BJ (cell line): ENCODE data around the gene CWF19L2. TPM values are rescaled to one million over a fixed set of nuclear protein-coding genes. Genes with fewer than 3 reads are reported as not detected.
"Not testable (repeated sequence)": the region's sequence is repeated elsewhere in the genome, so short reads cannot be mapped to it uniquely, and the experiment has no call there.

ENCODE experiments used
- CTCF ChIA-PET: fragments of 350-600 bp; formaldehyde crosslinking; extraction: SDS; loops from one replicate; lab custom pipeline; 2021; ENCODE audit warnings: antibody characterized with exemption, inconsistent platforms; lab: Yijun Ruan, JAX
- POLR2A ChIA-PET: fragments of 300-600 bp; sonication (Branson Sonifier 250); formaldehyde crosslinking; extraction: SDS; loops from one replicate; lab custom pipeline; 2021; ENCODE audit warnings: antibody characterized with exemption; lab: Charles Lee
- DNase-seq: peaks from one replicate; pipeline ENCODE4 v3.0.0-alpha.2; 2011; ENCODE audit warnings: low read depth
- H3K27me3 ChIP-seq: 2 replicates; pipeline ENCODE4 v1.6.0; 2011; ENCODE audit warnings: low read length; ENCODE audit not compliant: control insufficient read depth, insufficient read depth
- H3K36me3 ChIP-seq: 2 replicates; pipeline ENCODE4 v1.5.1; 2011; ENCODE audit warnings: low read length; ENCODE audit not compliant: control insufficient read depth, insufficient read depth
- H3K4me3 ChIP-seq: 2 replicates; pipeline ENCODE4 v1.5.1; 2011; ENCODE audit warnings: low read depth, mild to moderate bottlenecking, control low read depth, low read length
- CTCF ChIP-seq: IDR thresholded peaks from 2 replicates; pipeline ENCODE4 v1.5.1; 2011; ENCODE audit warnings: low read depth, mild to moderate bottlenecking, control low read depth, inconsistent platforms, low read length, moderate library complexity; ENCODE audit not compliant: insufficient read depth
- polyA plus RNA-seq: library from polyadenylated mRNA; depleted of rRNA; stranded (reverse); fragments of >200 nt; gene quantifications from 2 replicates; pipeline ENCODE4 v1.2.3, GENCODE V29; 2011

CWF19L2 gene
- polyA plus RNA-seq, 1 experiment, result 1.2 TPM

- no peak for TF ChIP-seq CTCF
- Histone ChIP-seq H3K27me3 (no peaks in the 10 kb centered on the region), H3K4me3 (no peak overlapping the region), H3K36me3 (no peaks in the 10 kb centered on the region)
- CTCF ChIA-PET, result interaction anchor here (1.2 kb wide), 1 partner anchor 10 kb away, joined by 3 read pairs; no protein-coding TSS in a partner anchor
- POLR2A ChIA-PET, result no interaction called here
- no peak for DNase-seq
Measured at GRCh38 chr11:107467696-107468095, 10.1 kb upstream of the CWF19L2 start.

- POLR2A ChIA-PET, CTCF ChIA-PET: not testable (repeated sequence)
Measured at GRCh38 chr11:107466275-107466866, 8.7 kb upstream of the CWF19L2 start.

GRCh38 chr11:107457205-107457557 lies 444 bp downstream of the CWF19L2 start:
- CTCF ChIA-PET, result interaction anchor here (1.5 kb wide), 1 partner anchor 10 kb away, joined by 4 read pairs; no protein-coding TSS in a partner anchor
- peaks cover 7% of the 10 kb centered on the region for H3K36me3 ChIP-seq
- POLR2A ChIA-PET, result interaction anchor here (0.6 kb wide), 1 partner anchor 1384 kb away, joined by 4 read pairs; no protein-coding TSS in a partner anchor

More at GRCh38 chr11:107466275-107466866, 8.7 kb upstream of the CWF19L2 start:
- not testable (repeated sequence) for DNase-seq, H3K4me3 ChIP-seq, H3K27me3 ChIP-seq, H3K36me3 ChIP-seq

GRCh38 chr11:107453594-107454286 lies 3.9 kb downstream of the CWF19L2 start:
- CTCF ChIA-PET, result no interaction called here
- no peak overlapping the region for H3K4me3 ChIP-seq
- POLR2A ChIA-PET, result no interaction called here
- TF ChIP-seq CTCF, result no peak
- no peaks in the 10 kb centered on the region for H3K27me3 ChIP-seq
- DNase-seq, result no peak
- peaks cover 7% of the 10 kb centered on the region for H3K36me3 ChIP-seq

More at GRCh38 chr11:107457205-107457557, 444 bp downstream of the CWF19L2 start:
- no peak for DNase-seq
- Histone ChIP-seq H3K27me3 (no peaks in the 10 kb centered on the region), H3K4me3 (peak overlapping the region; percentile 85)
- no peak for TF ChIP-seq CTCF

- no peak for DNase-seq
- H3K27me3 ChIP-seq, result no peaks in the 10 kb centered on the region
- no peak for TF ChIP-seq CTCF
- POLR2A ChIA-PET, result no interaction called here
- H3K36me3 ChIP-seq, result no peaks in the 10 kb centered on the region
- H3K4me3 ChIP-seq, result no peak overlapping the region
- CTCF ChIA-PET, result interaction anchor here (1.3 kb wide), 1 partner anchor 10 kb away, joined by 4 read pairs; the partner anchor contains the start of gene CWF19L2
Measured at GRCh38 chr11:107446822-107447431, 10.7 kb downstream of the CWF19L2 start.
